GM12864 (cell line): Measurements from ENCODE around the gene DAPK3.

Experiments
- DNase-seq: peaks from one replicate; pipeline ENCODE4 v3.0.0-alpha.2; 2011; ENCODE audit warnings: low read depth
- H3K4me3 ChIP-seq: 2 replicates; pipeline ENCODE4 v1.5.1; 2011; ENCODE audit warnings: mild to moderate bottlenecking, low read depth, low read length, control low read depth
- CTCF ChIP-seq: IDR thresholded peaks from 2 replicates; pipeline ENCODE4 v1.5.1; 2011; ENCODE audit warnings: low read depth, mild to moderate bottlenecking, moderate library complexity, low read length, control low read depth, inconsistent platforms; ENCODE audit errors: missing control alignments

Gene DAPK3

GRCh38 chr19:3970808-3971598, at the start of gene DAPK3:
Gene DAPK3 (minus strand): TSS chr19:3971099. CDS start chr19:3969735, 1,364 bp downstream.
- peak; percentile 96 for DNase-seq
- TF ChIP-seq CTCF = no peak
- peak within 1 kb of the TSS; percentile 80 for H3K4me3 ChIP-seq

GRCh38 chr19:4019578-4019977, 48.7 kb upstream of the DAPK3 start:
- no peak for DNase-seq
- no peak overlapping the region for H3K4me3 ChIP-seq
- no peak for TF ChIP-seq CTCF

DNA sequence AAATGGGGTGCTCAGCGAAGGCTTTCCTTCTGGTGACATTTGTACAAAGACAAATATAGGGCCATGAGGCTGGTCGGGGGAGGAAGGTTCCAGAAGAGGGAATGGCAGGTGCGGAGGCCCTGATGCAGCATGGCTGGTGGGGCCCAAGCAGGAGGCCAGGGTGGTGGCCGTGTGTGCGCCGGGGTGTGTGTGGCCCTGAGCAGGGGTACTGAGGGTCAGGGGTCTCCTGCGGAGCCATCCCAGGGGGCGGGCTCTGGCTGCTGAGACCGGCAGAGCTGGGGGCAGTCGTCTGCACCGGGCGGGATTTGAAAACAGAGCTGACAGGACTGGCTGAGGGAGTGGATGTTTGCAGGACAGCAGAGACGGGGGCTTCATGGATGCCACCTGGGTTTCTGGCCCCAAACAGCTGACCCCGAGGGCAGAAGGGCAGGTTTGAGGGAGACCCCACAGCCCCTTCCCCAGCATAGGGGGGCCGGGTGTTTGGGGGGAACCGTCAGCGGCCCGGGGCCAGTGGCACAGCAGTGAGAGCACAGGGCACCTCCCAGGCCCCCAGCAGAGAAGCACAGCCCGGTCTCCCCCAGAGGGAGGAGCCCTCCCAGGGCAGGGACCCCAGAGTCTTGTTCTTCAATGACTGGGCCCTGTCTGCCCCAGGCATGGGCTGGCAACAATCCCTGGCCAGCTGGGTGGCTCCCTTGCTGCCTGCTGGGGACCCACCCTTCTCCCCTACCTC, 48.0 kb upstream of the DAPK3 start:
- no peak for DNase-seq
- H3K4me3 ChIP-seq = no peak overlapping the region
- no peak for TF ChIP-seq CTCF

GRCh38 chr19:4018140-4018613, 47.3 kb upstream of the DAPK3 start:
- no peak for DNase-seq
- no peak overlapping the region for H3K4me3 ChIP-seq
- TF ChIP-seq CTCF = no peak

DNA sequence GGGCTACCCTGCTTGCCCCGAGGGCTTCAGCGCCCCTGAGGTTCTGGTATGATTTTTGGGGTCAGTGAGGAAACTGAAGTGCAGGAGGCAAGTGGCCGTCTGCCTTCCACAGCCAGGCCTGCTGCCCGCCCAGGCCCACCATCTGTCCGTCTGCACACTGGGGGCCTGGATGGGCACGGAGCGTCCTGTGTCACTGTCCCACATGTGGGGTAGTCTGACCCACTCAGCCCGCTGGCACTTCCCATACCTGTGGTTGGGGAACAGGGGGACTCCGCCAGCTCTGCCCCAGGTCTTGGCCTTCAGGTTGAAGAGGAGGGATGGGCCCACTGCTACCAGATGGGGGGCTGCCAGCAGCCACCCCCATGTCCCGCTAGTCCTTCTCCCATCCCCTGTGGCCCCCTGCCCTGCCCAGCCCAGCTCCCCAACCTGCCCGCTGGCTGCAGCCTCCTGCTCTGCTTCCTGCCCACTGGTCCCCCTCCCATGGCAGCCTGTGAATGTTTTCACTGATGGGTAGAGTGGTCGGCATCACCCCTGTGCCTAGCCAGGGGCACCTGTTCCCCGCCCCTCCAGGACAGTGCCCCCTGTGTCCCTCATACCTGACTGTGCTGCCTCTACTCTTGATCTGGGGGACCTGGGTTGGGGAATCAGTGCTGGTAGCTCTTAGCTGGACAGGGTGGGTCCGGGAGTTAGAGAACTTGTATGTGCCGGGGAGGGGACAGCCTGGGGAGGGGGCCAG, 46.2 kb upstream of the DAPK3 start:
- no peak for TF ChIP-seq CTCF
- H3K4me3 ChIP-seq = no peak overlapping the region
- DNase-seq = no peak

DNA sequence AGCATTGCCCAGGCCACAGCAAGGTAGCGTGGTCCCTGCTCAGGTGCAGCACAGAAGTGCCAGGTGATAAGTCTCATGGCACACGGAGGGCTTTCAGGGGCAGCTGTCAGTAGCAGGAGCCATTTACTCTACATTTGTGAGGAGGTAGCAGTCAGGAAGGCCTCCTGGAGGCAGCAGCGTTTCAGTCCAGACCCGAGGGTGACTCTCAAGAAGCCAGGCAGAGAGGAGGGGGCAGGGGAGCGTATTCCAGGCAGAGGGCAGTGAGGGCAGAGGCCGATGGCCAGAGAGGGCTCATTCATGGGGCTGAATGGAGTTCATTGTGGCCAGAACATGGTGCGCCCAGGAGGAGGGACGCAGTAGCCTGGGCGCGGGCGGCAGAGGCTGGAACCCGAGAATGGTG, 45.6 kb upstream of the DAPK3 start:
- DNase-seq = no peak
- no peak for TF ChIP-seq CTCF
- H3K4me3 ChIP-seq = no peak overlapping the region
